HG03575 (cell line): Measurements from ENCODE around the gene TIMM22.
"Not testable (repeated sequence)": the region's sequence is repeated elsewhere in the genome, so short reads cannot be mapped to it uniquely, and the experiment has no call there.

Experiments
- ATAC-seq: cut with Tn5 transposase; IDR thresholded peaks from one replicate; pipeline ENCODE4 v1.9.1; 2021; ENCODE audit not compliant: unreplicated experiment, insufficient number of reproducible peaks, low FRiP score; ENCODE audit errors: extremely low read depth

The TIMM22 gene

DNA sequence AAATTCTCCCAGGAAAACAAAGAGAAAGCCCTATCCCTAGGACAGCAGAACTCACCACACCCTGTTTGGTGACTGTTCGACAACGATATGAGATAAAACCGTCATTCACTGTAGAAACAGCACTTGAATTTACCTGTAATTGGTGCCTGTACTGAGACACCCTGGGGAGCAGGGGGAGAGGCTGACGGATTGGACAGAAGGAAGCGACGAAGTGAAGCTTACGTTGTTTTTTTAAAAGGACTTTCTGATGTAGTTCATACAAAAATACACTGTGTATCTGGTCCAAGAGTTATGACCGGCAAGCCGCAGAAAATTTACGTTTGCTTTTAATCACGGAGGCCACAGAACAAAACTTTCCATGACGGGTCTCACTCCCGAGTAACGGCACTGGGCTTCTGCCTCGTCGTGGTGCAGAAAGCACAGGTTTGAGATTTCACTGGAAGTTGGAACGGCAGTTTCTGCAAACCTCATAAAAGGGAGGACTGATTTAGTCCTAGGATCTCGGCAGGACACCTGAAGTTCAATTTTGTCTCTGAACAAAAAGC lies 27.0 kb upstream of the TIMM22 start:
- ATAC-seq = no peak

DNA sequence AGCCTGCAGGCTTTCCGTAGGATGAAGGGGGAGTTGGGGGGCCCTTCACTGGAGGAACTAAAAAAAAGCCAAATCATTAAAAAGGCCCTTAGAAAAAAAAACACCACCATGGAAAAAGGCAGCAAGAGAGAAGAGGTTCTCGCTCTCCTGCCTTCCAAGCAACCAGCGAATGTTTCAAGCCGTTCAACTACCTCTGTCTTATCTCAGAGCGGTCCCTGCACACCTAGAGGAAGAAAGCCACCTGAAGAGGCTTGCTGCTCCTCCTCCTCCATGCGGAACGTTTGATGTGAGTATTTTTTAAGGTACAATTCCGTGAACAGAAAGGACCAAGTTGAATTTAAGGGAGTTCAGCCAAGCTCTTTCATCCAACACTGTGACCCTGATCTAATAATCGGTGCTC lies 26.6 kb upstream of the TIMM22 start:
- ATAC-seq = no peak

DNA sequence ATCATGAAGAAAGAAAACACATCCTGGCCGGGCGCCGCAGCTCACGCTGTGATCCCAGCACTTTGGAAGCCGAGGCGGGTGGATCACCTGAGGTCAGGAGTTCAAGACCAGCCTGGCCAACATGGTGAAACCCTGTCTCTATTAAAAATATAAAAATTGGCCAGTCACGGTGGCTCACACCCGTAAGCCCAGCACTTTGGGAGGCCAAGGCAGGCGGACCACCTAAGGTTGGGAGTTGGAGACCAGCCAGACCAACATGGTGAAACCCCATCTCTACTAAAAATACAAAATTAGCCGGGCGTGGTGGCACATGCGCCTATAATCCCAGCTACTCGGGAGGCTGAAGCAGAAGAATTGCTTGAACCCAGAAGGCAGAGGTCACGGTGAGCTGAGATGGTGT lies 25.1 kb upstream of the TIMM22 start:
- ATAC-seq = not testable (repeated sequence)

DNA sequence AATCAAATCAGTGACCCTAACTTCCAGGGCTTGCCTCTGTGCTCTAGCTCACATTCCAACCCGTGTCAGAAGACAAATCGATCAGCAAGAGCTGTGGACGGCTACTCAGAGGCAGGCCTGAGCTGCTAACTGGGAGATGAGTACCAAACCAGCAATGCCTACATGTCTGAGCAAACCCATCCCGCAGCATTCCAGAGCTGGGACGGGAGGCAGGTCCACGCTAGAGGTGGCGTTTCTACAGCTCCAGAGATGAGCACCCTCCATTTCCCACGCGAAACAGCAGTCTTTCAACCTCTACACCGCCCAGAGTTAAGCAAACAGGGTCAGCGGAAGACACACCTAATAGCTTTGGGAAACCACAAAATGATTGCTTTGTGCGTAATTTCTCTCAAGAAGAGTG lies 23.9 kb upstream of the TIMM22 start:
- no peak for ATAC-seq

DNA sequence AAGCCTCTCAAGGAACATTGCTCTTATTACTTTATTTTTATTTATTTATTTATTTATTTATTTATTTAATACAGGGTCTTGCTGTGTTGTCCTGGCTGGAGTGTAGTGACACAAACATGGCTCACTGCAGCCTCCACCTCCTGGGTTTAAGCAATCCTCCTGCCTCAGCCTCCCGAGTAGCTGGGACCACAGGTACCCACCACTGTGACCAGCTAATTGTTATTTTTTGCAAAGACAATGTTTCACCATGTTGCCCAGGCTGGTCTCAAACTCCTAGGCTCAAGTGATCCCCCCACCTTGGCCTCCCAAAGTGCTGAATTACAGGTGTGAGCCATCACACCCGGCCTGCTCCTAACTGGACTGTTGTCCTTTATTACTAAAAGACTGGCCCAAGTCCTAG lies 22.2 kb upstream of the TIMM22 start:
- not testable (repeated sequence) for ATAC-seq

DNA sequence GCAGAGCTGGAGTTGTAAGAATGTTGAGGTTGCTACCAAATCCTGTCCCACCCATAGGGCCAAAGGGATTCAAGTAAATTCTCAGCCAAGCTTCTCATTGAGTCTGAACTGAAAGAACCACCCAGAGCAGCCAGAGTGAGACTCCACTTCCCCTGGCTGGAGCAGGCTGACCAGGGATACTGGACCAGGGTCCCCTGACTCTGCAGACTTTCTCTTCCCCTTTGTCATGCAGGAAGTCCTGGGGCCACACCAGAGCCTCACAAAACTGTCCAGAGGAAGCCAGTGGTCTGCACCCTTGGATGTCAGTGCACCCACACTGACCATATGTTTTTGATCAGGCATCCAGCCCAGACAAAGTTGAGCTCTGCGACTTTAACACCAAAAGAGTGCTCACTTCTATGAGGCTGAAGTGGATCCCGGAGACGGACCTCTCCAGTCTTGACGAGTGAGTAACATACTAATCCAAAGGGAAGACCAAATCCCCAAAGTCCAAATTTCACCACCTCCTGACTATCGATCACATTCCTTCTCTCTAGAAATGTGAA lies 21.5 kb upstream of the TIMM22 start:
- no peak for ATAC-seq

DNA sequence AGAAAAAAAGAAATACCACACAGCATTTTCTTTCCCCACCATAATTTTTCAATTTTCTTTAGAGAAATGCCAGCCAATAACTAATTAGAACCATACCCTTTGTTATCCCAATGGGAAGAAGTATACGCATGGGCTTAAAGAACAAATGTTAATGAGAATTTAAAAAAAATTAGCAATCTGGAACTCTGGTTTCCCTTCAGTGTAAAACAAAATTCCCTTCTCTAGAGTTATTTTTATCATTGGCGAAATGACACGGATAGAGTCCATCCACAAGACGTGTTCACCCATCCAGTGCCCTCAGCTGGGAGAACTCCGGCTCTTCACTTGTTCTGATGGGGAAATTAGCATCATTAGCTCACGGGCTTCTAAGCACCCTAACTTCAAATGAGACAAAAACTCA lies 20.6 kb upstream of the TIMM22 start:
- ATAC-seq = no peak

DNA sequence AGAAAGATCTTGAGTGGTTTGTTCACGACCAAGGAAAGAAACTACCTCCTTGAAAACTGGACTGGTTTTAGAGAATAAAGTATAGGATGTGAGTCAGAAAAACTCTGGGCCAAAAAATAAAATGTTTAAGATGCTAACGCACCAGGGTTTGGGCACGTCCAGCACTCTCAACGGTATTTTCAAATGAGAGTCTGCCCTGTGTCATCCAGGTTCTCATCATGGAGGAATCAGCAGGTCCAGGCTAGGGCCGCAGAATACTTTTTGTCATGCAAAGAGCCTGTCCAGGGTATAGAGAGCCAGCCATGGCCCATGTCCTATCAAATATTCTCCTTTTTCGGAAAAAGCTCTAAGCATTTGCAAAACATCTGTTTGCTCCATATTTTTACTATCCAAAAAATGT lies 19.8 kb upstream of the TIMM22 start:
- no peak for ATAC-seq

DNA sequence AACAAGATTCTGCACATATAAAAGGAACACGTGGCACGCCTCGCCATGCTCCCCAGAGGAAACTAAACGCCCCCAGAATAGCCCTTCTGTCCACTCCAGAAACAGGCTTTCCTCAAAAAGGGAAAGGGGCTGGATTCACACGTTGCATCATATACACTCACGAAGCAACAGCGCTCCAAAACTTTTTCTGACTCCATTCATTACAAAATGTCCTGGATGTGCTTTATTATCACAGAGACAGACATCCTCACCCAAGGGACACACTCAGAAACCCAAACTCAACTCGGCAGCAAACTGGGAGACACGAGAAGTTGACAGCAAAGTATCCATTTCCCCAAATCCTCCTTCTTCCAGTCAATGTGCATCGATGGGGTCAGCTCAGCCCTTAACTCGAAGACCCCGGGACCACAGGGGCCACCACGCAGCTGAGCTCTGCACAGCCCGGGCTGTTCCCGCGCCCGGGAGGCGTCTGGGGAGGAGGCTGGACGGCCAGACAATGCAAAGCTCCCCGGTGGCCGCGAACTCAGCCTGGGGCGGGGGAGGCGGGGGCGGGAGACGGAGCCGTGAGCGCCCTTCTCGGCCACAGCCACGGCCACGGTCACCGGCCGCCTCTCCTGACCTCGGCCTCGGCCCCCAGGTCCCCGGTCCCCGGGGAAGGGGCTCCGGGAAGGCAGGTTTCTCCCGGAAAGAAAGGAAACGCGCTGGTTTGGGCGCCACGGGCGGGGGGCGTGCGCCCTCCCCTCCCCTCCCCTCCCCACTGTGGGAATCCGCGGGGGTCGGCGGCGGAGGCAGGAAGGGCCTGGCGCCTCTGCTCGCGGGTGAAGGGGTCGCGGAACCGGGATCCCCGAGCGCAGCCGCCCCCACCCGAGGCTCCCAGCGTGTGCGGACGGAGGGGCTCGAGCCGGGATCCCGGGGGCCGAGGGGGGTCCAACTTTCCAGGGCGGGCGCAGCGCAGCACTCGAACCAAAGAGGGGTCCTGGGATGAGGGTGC lies 18.5 kb upstream of the TIMM22 start:
- no peak for ATAC-seq

DNA sequence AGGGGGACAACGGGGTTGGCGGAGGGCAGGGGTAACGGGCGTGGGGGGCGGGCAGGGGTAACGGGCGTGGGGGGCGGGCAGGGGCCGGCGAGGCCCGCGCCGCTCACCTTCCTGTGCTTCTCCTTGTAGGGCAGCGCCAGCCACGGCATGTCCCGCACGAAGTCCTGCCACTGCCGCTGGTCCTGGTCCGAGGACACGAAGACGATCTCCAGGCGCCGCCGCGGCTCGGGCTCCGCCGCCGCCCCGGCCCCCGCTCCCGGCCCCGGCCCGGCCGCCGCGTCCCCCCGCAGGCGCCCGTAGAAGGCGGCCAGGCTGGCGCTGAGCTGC lies 17.8 kb upstream of the TIMM22 start:
- no peak for ATAC-seq

DNA sequence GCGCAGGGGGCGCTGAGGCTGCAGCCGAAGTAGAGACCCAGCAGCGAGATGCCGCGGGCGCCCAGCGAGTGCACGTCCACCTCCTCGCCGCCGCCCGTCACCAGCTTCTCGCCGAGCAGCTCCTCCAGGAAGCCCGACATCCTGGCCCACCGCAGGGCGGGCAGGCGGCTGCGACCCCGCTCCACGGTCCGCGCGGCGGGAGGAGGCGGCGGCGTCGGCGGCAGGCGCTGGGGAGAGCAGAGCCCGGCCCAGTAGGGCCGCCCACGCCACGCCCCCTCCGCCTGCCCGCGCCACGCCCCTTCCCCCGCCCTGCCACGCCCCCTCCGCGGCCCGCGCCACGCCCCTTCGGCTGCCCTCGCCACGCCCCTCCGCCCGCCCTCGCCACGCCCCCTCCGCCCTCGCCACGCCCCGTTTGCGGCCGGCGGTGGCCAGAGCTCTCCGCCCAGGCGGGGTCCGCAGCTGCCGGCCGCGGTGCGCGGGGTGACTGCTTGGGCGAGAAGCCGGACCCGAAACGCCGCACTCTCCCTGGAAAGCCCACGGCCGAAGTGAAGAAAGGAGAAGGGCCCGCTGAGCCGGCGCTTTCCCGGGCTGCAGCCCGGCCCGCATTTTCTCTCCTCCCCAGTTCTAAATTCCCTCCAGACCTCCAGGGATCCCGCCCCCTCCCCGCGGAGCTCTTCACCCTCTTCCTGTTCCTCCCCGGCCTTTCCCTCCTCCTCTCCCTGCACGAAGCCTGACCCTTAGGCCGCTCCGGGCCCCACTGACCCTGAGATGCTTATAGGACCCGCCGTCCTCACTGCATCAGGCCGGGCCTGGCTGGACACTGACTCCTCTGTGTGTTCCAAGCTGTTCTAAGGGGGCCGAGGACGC lies 17.2 kb upstream of the TIMM22 start, which contains the start of gene NXN:
TSS of gene NXN (minus strand) at position 238 of the 867 bp plus-strand sequence.
- ATAC-seq = no peak

DNA sequence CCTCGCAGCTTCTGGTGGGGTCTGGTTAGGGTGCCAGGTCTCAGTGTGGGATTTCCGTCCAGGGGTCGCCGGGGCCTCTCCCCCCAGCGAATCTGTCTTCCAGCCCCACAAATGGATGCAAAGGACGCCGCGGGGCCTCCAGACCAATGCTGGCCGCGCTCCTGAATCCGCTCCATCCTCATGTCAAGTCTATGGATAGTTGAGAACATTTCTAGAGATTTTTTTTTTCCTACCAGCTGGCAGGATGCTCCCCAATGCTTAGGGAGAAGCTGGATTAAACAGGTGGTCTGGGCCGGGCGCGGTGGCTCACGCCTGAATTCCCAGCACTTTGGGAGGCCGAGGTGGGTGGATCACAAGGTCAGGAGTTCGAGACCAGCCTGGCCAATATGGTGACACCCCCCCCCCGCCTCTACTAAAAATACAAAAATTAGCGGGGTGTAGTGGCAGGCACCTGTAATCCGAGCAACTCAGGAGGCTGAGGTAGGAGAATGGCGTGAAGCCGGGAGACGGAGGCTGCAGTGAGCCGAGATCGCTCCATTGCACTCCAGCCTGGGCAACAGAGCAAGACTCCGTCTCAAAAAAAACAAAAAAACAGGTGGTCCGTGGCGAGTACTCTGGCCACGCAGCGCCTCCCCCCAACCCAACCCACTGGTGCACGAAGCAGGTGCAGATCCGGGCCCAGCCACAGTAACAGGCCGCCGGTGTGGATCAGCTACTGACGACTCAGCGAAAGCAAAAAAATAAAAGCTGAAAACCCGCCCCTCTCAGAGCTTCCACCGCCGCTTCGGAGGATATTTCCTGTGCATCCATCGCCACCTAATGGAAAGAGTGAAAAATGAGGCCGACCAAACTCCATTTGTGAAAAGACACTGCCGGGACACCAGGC lies 16.3 kb upstream of the TIMM22 start:
- no peak for ATAC-seq

DNA sequence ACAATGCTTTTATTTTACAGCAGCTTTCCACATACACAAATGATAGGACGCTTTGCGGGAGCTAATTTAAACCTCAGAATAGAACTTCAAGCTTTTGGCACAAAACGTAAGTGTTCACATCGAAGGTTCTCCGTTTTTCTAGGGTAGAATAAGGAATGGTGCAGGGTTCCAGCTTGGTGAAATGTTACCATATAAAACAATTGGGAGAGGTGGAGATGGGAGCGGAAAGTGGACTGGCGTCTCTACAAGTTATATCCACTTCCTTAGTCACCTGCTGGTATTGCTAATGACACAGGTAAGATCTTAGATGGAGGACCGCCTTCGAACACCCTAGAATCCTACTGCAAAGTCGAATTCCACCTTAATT lies 15.7 kb upstream of the TIMM22 start:
- no peak for ATAC-seq

DNA sequence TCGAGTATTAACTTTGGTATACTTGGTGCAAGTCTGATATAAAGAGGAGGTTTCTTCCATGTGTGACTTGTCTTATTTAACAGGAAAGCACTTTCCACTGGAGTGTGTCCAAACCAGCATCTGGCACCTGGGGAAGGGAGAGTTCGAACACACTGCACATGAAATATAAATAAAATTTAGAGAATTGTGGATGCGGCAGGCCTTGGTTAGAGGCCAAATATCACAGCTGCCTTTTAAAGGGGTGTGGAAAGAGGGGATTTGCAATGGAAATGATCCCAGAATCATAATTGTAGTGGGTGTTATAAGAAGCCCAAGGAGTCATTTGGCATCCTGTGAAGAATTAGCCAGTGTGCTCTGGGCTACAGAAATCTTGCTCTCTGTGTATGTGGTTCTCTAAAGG lies 13.0 kb upstream of the TIMM22 start:
- ATAC-seq = no peak

DNA sequence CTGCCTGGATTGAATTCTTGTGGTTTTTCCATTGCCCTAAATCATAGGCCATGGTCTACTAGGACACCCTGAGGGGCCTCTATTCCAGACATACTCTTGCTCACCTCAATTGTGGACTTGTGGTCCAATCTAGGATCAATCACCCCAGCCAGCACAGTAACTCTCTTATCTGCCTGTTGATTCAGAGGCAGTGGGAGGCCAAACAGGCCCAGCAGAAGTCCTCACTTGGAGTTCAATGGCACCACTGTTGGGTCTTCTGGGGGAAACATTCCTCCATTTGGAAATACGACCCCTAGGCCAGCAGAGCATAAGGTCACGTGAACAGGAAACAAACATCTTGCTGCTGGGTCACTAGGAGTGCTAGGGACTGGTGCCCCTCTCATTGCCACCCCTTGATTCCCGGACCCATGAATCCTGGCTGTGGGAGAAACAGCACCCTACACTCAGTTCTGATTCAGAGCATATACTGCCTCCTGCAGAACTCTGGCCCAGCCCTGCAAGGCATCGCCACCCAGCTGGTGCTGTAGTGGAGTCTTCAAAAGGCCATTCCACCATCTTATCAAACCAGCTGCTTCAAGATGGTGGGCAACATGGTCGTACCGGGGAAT lies 10.5 kb upstream of the TIMM22 start:
- no peak for ATAC-seq

DNA sequence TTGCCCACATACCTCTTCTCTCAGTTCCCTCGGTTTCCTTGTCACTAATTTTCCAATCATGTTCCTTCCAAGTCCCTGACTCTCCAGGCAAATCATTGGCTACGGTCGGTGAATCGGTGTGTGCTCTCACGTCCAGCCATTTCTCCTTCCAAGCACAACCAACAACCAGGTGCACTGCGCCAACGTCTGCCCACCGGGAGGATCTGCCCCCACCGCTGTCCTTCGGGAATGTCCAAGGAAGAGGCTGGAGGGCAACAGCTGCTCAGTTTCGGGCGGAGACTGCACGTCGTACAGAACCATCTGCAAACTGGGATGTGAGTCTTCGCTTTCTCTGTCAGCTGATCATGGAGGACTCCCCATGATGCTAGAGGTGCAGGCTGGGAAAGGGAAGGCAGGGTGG lies 9.0 kb upstream of the TIMM22 start:
- ATAC-seq = no peak

DNA sequence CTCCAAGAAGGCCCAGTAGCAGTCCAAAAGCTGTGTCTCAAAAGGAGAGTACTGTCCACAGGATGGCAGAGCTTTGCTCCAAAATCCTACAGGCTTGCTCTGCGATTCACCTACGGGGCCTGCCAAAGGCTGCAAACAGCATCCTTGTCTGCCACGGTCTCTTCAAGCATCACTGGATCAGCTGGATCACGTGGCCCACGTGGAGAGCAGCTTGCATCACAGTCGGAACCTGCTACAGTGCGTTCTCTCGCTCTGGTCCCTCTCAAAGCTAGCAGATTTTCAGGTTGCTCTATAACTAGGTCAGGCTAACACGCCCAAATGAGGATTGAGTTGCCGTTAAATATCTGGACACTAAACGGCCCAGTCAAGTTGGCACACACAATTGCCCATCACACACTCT lies 8.4 kb upstream of the TIMM22 start:
- no peak for ATAC-seq

DNA sequence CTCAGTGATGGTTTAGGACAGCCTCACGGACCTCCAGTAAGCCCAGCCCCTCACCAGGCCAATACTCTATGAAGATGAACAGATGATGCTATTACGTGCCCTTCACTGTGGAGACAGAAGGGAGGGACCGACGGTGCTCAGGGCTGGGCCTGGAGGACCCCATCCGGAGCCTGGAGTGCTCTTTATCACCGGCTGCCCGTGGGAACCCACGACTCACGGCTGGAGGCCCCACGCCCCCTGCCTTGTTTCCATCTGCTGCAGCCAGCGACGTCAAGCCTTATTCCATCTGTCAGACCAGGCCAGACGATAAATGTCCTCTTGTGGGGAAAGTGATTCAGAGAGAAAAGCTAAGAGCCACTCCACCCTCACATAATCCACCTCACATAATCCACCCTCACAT lies 4.0 kb upstream of the TIMM22 start:
- no peak for ATAC-seq
